Measurements from ENCODE around the gene FYN.

The FYN gene

GRCh38 chr6:111724505-111724904, 148.7 kb downstream of the FYN start:
- Histone ChIP-seq H3K36me3 (ENCODE audit: control insufficient read depth, insufficient read depth, low read length) (peaks cover 46% of the 10 kb centered on the region), H3K4me3 (ENCODE audit: extremely low read depth, insufficient read depth, low read length, poor library complexity, severe bottlenecking) (no peak overlapping the region), H3K9me3 (ENCODE audit: control insufficient read depth, low read length) (no peaks in the 10 kb centered on the region), H3K27ac (ENCODE audit: low read depth, low read length, severe bottlenecking) (no peak overlapping the region), H3K4me1 (ENCODE audit: control insufficient read depth, insufficient read depth, low read length, poor library complexity, severe bottlenecking) (peaks cover 3% of the 10 kb centered on the region)
- 78 to 90% methylated on average over 1 to 2 of the region's 3 CpGs for WGBS, 2 experiments (ENCODE audit: insufficient coverage in 2 of 2)

- Histone ChIP-seq H3K27ac (ENCODE audit: low read depth, low read length, severe bottlenecking) (no peak overlapping the region), H3K4me3 (ENCODE audit: extremely low read depth, insufficient read depth, low read length, poor library complexity, severe bottlenecking) (no peak overlapping the region), H3K9me3 (ENCODE audit: control insufficient read depth, low read length) (no peaks in the 10 kb centered on the region), H3K4me1 (ENCODE audit: control insufficient read depth, insufficient read depth, low read length, poor library complexity, severe bottlenecking) (peaks cover 3% of the 10 kb centered on the region), H3K36me3 (ENCODE audit: control insufficient read depth, insufficient read depth, low read length) (peaks cover 51% of the 10 kb centered on the region)
- WGBS, 2 experiments (ENCODE audit: insufficient coverage in 2 of 2), result 95 to 98% methylated on average over 4 to 5 of the region's 5 CpGs
Observed at GRCh38 chr6:111724039-111724438, 149.2 kb downstream of the FYN start.

GRCh38 chr6:111723412-111723970, 149.8 kb downstream of the FYN start:
- Histone ChIP-seq H3K4me3 (ENCODE audit: extremely low read depth, insufficient read depth, low read length, poor library complexity, severe bottlenecking) (no peak overlapping the region), H3K9me3 (ENCODE audit: control insufficient read depth, low read length) (no peaks in the 10 kb centered on the region), H3K27ac (ENCODE audit: low read depth, low read length, severe bottlenecking) (no peak overlapping the region), H3K4me1 (ENCODE audit: control insufficient read depth, insufficient read depth, low read length, poor library complexity, severe bottlenecking) (peaks cover 3% of the 10 kb centered on the region), H3K36me3 (ENCODE audit: control insufficient read depth, insufficient read depth, low read length) (peaks cover 56% of the 10 kb centered on the region)
- 85 to 96% methylated on average over 3 to 4 of the region's 7 CpGs for WGBS, 2 experiments (ENCODE audit: insufficient coverage in 2 of 2)

- H3K27ac ChIP-seq (ENCODE audit: low read depth, low read length, severe bottlenecking), result no peak overlapping the region
- H3K36me3 ChIP-seq (ENCODE audit: control insufficient read depth, insufficient read depth, low read length), result peaks cover 62% of the 10 kb centered on the region
- peaks cover 3% of the 10 kb centered on the region for H3K4me1 ChIP-seq (ENCODE audit: control insufficient read depth, insufficient read depth, low read length, poor library complexity, severe bottlenecking)
- no peak overlapping the region for H3K4me3 ChIP-seq (ENCODE audit: extremely low read depth, insufficient read depth, low read length, poor library complexity, severe bottlenecking)
- no peaks in the 10 kb centered on the region for H3K9me3 ChIP-seq (ENCODE audit: control insufficient read depth, low read length)
- no CpG with 5 or more reads among the region's 3 CpGs for WGBS, 2 experiments (ENCODE audit: insufficient coverage in 2 of 2)
Observed at GRCh38 chr6:111722179-111722731, 151.0 kb downstream of the FYN start.

GRCh38 chr6:111721753-111722154, 151.5 kb downstream of the FYN start:
- no peak overlapping the region for H3K4me3 ChIP-seq (ENCODE audit: extremely low read depth, insufficient read depth, low read length, poor library complexity, severe bottlenecking)
- peaks cover 3% of the 10 kb centered on the region for H3K4me1 ChIP-seq (ENCODE audit: control insufficient read depth, insufficient read depth, low read length, poor library complexity, severe bottlenecking)
- no peak overlapping the region for H3K27ac ChIP-seq (ENCODE audit: low read depth, low read length, severe bottlenecking)
- peaks cover 61% of the 10 kb centered on the region for H3K36me3 ChIP-seq (ENCODE audit: control insufficient read depth, insufficient read depth, low read length)
- no peaks in the 10 kb centered on the region for H3K9me3 ChIP-seq (ENCODE audit: control insufficient read depth, low read length)
- no CpG with 5 or more reads among the region's 1 CpG for WGBS, 2 experiments (ENCODE audit: insufficient coverage in 2 of 2)

- H3K9me3 ChIP-seq (ENCODE audit: control insufficient read depth, low read length), result no peaks in the 10 kb centered on the region
- WGBS, 2 experiments (ENCODE audit: insufficient coverage in 2 of 2), result 94 to 98% methylated on average over 12 of the region's 12 CpGs
- H3K4me1 ChIP-seq (ENCODE audit: control insufficient read depth, insufficient read depth, low read length, poor library complexity, severe bottlenecking), result peaks cover 3% of the 10 kb centered on the region
- peaks cover 62% of the 10 kb centered on the region for H3K36me3 ChIP-seq (ENCODE audit: control insufficient read depth, insufficient read depth, low read length)
- H3K4me3 ChIP-seq (ENCODE audit: extremely low read depth, insufficient read depth, low read length, poor library complexity, severe bottlenecking), result no peak overlapping the region
- no peak overlapping the region for H3K27ac ChIP-seq (ENCODE audit: low read depth, low read length, severe bottlenecking)
Observed at GRCh38 chr6:111720931-111721496, 152.2 kb downstream of the FYN start.

GRCh38 chr6:111718990-111719389, 154.3 kb downstream of the FYN start:
- no peaks in the 10 kb centered on the region for H3K9me3 ChIP-seq (ENCODE audit: control insufficient read depth, low read length)
- H3K4me1 ChIP-seq (ENCODE audit: control insufficient read depth, insufficient read depth, low read length, poor library complexity, severe bottlenecking), result no peaks in the 10 kb centered on the region
- WGBS, 2 experiments (ENCODE audit: insufficient coverage in 2 of 2), result 100% methylated on average over 3 of the region's 3 CpGs; no CpG with 5 or more reads in 1 of the 2 experiments
- no peak overlapping the region for H3K27ac ChIP-seq (ENCODE audit: low read depth, low read length, severe bottlenecking)
- H3K4me3 ChIP-seq (ENCODE audit: extremely low read depth, insufficient read depth, low read length, poor library complexity, severe bottlenecking), result no peak overlapping the region
- peaks cover 77% of the 10 kb centered on the region for H3K36me3 ChIP-seq (ENCODE audit: control insufficient read depth, insufficient read depth, low read length)

- no peak overlapping the region for H3K27ac ChIP-seq (ENCODE audit: low read depth, low read length, severe bottlenecking)
- no peaks in the 10 kb centered on the region for H3K4me1 ChIP-seq (ENCODE audit: control insufficient read depth, insufficient read depth, low read length, poor library complexity, severe bottlenecking)
- 84 to 86% methylated on average over 1 to 2 of the region's 3 CpGs for WGBS, 2 experiments (ENCODE audit: insufficient coverage in 2 of 2)
- H3K9me3 ChIP-seq (ENCODE audit: control insufficient read depth, low read length), result no peaks in the 10 kb centered on the region
- no peak overlapping the region for H3K4me3 ChIP-seq (ENCODE audit: extremely low read depth, insufficient read depth, low read length, poor library complexity, severe bottlenecking)
- H3K36me3 ChIP-seq (ENCODE audit: control insufficient read depth, insufficient read depth, low read length), result peaks cover 81% of the 10 kb centered on the region
Observed at GRCh38 chr6:111718326-111718725, 154.9 kb downstream of the FYN start.

- Histone ChIP-seq H3K9me3 (ENCODE audit: control insufficient read depth, low read length) (no peaks in the 10 kb centered on the region), H3K4me1 (ENCODE audit: control insufficient read depth, insufficient read depth, low read length, poor library complexity, severe bottlenecking) (peaks cover 5% of the 10 kb centered on the region), H3K27ac (ENCODE audit: low read depth, low read length, severe bottlenecking) (no peak overlapping the region), H3K4me3 (ENCODE audit: extremely low read depth, insufficient read depth, low read length, poor library complexity, severe bottlenecking) (no peak overlapping the region), H3K36me3 (ENCODE audit: control insufficient read depth, insufficient read depth, low read length) (peaks cover 83% of the 10 kb centered on the region)
- 90% methylated on average over 3 of the region's 4 CpGs; no CpG with 5 or more reads in 1 of the 2 experiments for WGBS, 2 experiments (ENCODE audit: insufficient coverage in 2 of 2)
Observed at GRCh38 chr6:111717621-111718020, 155.6 kb downstream of the FYN start.

- Histone ChIP-seq H3K4me1 (ENCODE audit: control insufficient read depth, insufficient read depth, low read length, poor library complexity, severe bottlenecking) (peaks cover 14% of the 10 kb centered on the region), H3K27ac (ENCODE audit: low read depth, low read length, severe bottlenecking) (no peak overlapping the region), H3K4me3 (ENCODE audit: extremely low read depth, insufficient read depth, low read length, poor library complexity, severe bottlenecking) (no peak overlapping the region), H3K36me3 (ENCODE audit: control insufficient read depth, insufficient read depth, low read length) (peaks cover 81% of the 10 kb centered on the region), H3K9me3 (ENCODE audit: control insufficient read depth, low read length) (no peaks in the 10 kb centered on the region)
- 50% methylated on average over 2 of the region's 3 CpGs; no CpG with 5 or more reads in 1 of the 2 experiments for WGBS, 2 experiments (ENCODE audit: insufficient coverage in 2 of 2)
Observed at GRCh38 chr6:111716325-111716724, 156.9 kb downstream of the FYN start.

GRCh38 chr6:111715321-111715720, 157.9 kb downstream of the FYN start:
- WGBS, 2 experiments (ENCODE audit: insufficient coverage in 2 of 2), result 83 to 88% methylated on average over 6 of the region's 6 CpGs
- no peaks in the 10 kb centered on the region for H3K9me3 ChIP-seq (ENCODE audit: control insufficient read depth, low read length)
- H3K36me3 ChIP-seq (ENCODE audit: control insufficient read depth, insufficient read depth, low read length), result peaks cover 76% of the 10 kb centered on the region
- H3K4me3 ChIP-seq (ENCODE audit: extremely low read depth, insufficient read depth, low read length, poor library complexity, severe bottlenecking), result no peak overlapping the region
- peaks cover 14% of the 10 kb centered on the region for H3K4me1 ChIP-seq (ENCODE audit: control insufficient read depth, insufficient read depth, low read length, poor library complexity, severe bottlenecking)
- H3K27ac ChIP-seq (ENCODE audit: low read depth, low read length, severe bottlenecking), result no peak overlapping the region
